Urothelium cell line (cell line): Measurements from ENCODE around the gene PPAN.
A peak's percentile ranks its signal among the peaks of the same experiment; 100 is the strongest.

ENCODE experiments used
- DNase-seq: peaks from one replicate; pipeline ENCODE4 v3.0.0; 2011; ENCODE audit warnings: low spot score, mixed read lengths
- FAIRE-seq: peaks from 2 replicates; lab custom pipeline; 2011; peaks lifted over from hg19 to GRCh38; lab: Jason Lieb, UNC

PPAN gene

GRCh38 chr19:10106100-10106936 is at the start of gene PPAN:
Gene PPAN (plus strand): TSS chr19:10106362. CDS start chr19:10106395, 33 bp downstream.
- DNase-seq (peak; percentile 97), FAIRE-seq (no peak)

GRCh38 chr19:10061717-10062310 is 44.3 kb upstream of the PPAN start:
- DNase-seq = peak; percentile 55
- FAIRE-seq = no peak

GRCh38 chr19:10068205-10068604 is 38.0 kb upstream of the PPAN start:
- FAIRE-seq (no peak), DNase-seq (no peak)

- no peak for DNase-seq
- no peak for FAIRE-seq
Observed at GRCh38 chr19:10069046-10069445, 37.1 kb upstream of the PPAN start.

DNA sequence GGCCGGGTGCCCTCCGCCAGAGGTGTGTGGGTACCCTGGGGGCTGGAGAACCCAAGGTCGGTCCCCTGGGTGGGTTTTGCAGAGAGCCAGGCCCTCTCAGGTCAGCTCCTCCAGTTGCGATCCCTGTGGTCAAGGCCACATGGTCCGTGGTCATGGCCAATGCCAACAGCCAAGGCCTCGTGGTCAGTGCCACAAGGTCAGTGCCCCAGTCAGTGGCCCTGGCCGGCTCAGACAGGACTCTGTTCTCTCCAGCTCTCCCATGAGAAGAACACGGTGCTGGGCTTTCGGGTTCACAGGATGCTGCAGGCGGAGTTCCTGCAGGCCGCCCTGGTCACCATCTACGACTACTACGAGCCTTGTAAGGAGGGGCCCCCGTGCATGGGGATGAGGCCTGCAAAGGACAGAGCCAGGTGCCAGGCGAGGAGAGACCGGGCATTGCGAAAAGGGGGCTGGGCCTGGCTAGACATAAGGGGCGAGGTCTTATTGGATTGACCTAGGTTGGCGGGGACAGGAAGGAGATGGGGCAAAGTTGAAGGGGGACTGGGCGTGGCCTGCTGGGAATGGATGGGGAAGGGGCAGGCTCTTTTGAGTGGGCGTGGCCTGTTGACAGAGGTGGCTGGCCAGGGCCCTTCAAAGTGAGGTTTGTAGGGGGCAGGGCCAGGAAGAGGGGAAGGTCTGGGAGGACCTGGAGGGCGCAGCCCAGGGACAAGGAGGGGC is 35.3 kb upstream of the PPAN start:
- FAIRE-seq (no peak), DNase-seq (no peak)

DNA sequence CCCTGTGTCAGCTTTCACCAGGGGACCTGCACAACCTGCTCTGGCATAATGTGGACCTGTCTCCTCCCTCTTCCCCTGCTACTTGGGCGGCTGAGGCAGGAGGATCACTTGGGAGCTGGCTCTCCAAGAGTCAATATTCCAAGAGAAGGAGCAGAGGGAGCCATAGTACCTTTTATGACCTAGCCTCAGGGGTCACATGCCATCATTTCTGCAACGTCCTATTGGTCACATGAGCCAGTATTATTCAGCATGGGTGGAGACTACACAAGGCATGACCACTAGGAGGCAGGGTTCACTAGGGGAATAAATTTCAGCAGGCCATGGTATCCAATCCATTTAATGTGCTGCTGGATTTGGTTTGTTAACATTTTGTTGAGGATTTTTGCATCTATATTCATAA is 32.0 kb upstream of the PPAN start:
- DNase-seq = no peak

GRCh38 chr19:10076535-10076934 is 29.6 kb upstream of the PPAN start:
- DNase-seq (no peak), FAIRE-seq (no peak)

More for the DNA sequence above, 32.0 kb upstream of the PPAN start:
- no peak for FAIRE-seq

DNA sequence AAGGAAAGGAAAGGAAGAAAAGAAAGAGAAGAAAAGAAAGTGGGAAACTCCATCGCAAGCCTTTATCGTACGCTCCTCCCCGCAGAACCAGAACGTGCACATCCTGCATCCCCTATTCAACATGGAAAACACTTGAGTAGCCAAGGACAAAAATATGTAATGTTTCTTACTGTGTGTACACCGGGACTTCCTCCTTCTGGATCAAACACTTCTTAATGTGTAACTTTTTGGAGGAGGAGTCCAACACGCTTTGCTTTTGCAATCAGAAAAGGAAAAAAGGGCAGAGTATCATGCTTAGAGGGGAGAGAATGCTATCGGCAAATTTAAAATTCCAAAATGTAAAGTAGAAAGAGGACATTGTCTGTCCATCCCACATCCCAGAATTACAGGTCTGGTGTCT is 27.8 kb upstream of the PPAN start:
- no peak for FAIRE-seq
- DNase-seq = no peak

GRCh38 chr19:10079031-10079453 is 27.1 kb upstream of the PPAN start:
- FAIRE-seq = no peak

GRCh38 chr19:10083911-10084310 is 22.3 kb upstream of the PPAN start:
- FAIRE-seq = no peak

More at GRCh38 chr19:10079031-10079453, 27.1 kb upstream of the PPAN start:
- DNase-seq = no peak

GRCh38 chr19:10084803-10085202 is 21.4 kb upstream of the PPAN start:
- FAIRE-seq (no peak), DNase-seq (no peak)

More at GRCh38 chr19:10083911-10084310, 22.3 kb upstream of the PPAN start:
- no peak for DNase-seq

GRCh38 chr19:10085641-10086590 is 20.2 kb upstream of the PPAN start, which contains the start of gene SHFL:
Gene SHFL (plus strand): TSS chr19:10086317. CDS start chr19:10086428, 111 bp downstream.
- DNase-seq (peak; percentile 67), FAIRE-seq (no peak)

GRCh38 chr19:10086591-10087192 is 19.5 kb upstream of the PPAN start:
- FAIRE-seq = no peak

GRCh38 chr19:10087296-10088061 is 18.7 kb upstream of the PPAN start:
- DNase-seq (no peak), FAIRE-seq (no peak)

More at GRCh38 chr19:10086591-10087192, 19.5 kb upstream of the PPAN start:
- no peak for DNase-seq

GRCh38 chr19:10088949-10089554 is 17.1 kb upstream of the PPAN start:
- FAIRE-seq (no peak), DNase-seq (no peak)

- FAIRE-seq (no peak), DNase-seq (no peak)
Observed at GRCh38 chr19:10089801-10090375, 16.3 kb upstream of the PPAN start.

DNA sequence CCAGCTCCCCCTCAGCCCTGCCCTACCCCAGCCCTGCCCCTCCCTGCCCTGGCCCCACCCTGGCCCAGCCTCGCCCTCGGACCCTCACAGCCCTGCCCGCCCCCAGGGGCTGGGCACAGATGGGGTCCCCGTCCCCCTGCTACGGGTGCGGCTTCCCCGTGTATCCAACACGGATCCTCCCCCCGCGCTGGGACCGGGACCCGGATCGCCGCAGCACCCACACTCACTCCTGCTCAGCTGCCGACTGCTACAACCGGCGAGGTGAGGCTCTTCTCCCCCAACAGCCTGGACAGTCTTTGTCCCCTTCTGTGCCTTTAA is 14.8 kb upstream of the PPAN start:
- FAIRE-seq (no peak), DNase-seq (no peak)

DNA sequence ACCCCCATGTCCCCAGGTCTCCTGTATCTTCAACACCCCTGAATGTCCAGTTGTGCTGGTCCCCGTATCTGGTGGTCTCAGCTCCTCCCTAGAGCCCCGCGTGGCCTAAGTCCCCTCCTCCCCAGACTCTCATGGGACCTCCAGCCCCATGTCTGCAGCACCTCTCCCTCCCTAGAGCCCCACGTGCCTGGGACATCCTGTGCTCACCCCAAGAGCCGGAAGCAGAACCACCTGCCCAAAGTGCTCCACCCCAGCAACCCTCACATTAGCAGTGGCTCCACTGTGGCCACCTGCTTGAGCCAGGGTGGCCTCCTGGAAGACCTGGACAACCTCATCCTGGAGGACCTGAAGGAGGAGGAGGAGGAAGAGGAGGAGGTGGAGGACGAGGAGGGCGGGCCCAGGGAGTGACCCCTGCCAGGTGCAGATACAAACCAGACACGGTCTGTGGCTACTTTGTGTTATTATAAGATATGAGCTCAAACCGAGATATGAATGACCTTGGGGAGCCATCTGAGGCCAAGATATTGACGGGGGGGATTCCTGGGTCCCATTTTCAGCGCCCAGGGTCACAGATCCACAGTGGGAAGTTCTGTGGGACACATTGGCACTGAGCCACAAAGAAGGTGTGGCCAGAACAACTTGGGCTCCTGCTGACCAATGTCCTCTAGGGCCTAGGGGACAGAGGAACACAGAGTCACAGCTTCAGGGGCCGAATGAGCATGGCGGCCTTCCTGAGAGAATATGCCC is 14.1 kb upstream of the PPAN start:
- no peak for FAIRE-seq
- DNase-seq = no peak
